ENCODE results near the gene SLC30A3.

GRCh38 chr2:27296481-27296880 lies 33.6 kb upstream of the SLC30A3 start:
- TF ChIP-seq REST (IDR thresholded peaks at IDR 0.05; ENCODE audit: borderline replicate concordance in 1 of 2, low read depth in 1 of 2, low read length in 2 of 2): no peak
- no peak for TF ChIP-seq SALL2 (CRISPR knock-in tag; IDR thresholded peaks at IDR 0.05)
- TF ChIP-seq, protein P1, sequence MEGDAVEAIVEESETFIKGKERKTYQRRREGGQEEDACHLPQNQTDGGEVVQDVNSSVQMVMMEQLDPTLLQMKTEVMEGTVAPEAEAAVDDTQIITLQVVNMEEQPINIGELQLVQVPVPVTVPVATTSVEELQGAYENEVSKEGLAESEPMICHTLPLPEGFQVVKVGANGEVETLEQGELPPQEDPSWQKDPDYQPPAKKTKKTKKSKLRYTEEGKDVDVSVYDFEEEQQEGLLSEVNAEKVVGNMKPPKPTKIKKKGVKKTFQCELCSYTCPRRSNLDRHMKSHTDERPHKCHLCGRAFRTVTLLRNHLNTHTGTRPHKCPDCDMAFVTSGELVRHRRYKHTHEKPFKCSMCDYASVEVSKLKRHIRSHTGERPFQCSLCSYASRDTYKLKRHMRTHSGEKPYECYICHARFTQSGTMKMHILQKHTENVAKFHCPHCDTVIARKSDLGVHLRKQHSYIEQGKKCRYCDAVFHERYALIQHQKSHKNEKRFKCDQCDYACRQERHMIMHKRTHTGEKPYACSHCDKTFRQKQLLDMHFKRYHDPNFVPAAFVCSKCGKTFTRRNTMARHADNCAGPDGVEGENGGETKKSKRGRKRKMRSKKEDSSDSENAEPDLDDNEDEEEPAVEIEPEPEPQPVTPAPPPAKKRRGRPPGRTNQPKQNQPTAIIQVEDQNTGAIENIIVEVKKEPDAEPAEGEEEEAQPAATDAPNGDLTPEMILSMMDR (CRISPR knock-in tag; IDR thresholded peaks at IDR 0.05): no peak
- no peak for TF ChIP-seq ISX (CRISPR knock-in tag; conservative IDR thresholded peaks at IDR 0.05)
- TF ChIP-seq ZNF232 (CRISPR knock-in tag; IDR thresholded peaks at IDR 0.05; ENCODE audit: borderline replicate concordance): no peak
- TF ChIP-seq POLR2A (IDR thresholded peaks at IDR 0.05; ENCODE audit: insufficient read depth in 1 of 2, low read depth in 2 of 2, low read length in 2 of 2): no peak
- no peak for TF ChIP-seq ZNF383 (CRISPR knock-in tag; IDR thresholded peaks at IDR 0.05; ENCODE audit: borderline replicate concordance)
- TF ChIP-seq ZNF776 (CRISPR knock-in tag; IDR thresholded peaks at IDR 0.05): no peak
- TF ChIP-seq ZNF335 (CRISPR knock-in tag; IDR thresholded peaks at IDR 0.05): no peak
- TF ChIP-seq ZSCAN29 (CRISPR knock-in tag; conservative IDR thresholded peaks at IDR 0.05): no peak
- TF ChIP-seq NFYB (CRISPR knock-in tag; IDR thresholded peaks at IDR 0.05): no peak
- no peak for TF ChIP-seq RAD51 (IDR thresholded peaks at IDR 0.05; ENCODE audit: borderline replicate concordance)
